Heart left ventricle (tissue), 16 donors: Measurements from ENCODE around the gene NCOA1. TPM values are rescaled to one million over a fixed set of nuclear protein-coding genes. Genes with fewer than 3 reads are reported as not detected.

ENCODE experiments used
- ATAC-seq, 4 donors: fragments of 200-7000 bp; cut with Tn5 transposase; one replicate each; pipeline ENCODE4 v1.9.1; 2020 to 2022; ENCODE audit warnings: moderate library complexity in 4 of 4, mild to moderate bottlenecking in 3 of 4, moderate number of reproducible peaks in 1 of 4
- DNase-seq, 5 donors: peaks; one replicate each; pipeline ENCODE4 v3.0.0-alpha.2; 2020
- H3K27ac ChIP-seq, 12 donors: fragments of 200-600 bp; sonication (generic) in 4 of 12; one replicate each; pipeline versions ENCODE4 v1.5.0 to v1.8.0; 2016 to 2022; ENCODE audit warnings: mild to moderate bottlenecking in 2 of 12
- H3K27me3 ChIP-seq, 9 donors: fragments of 200-600 bp; sonication (generic) in 2 of 9; one replicate each; pipeline versions ENCODE4 v1.5.1 to v1.8.0; 2016 to 2022; ENCODE audit warnings: mild to moderate bottlenecking in 3 of 9
- H3K36me3 ChIP-seq, 9 donors: fragments of 200-600 bp; sonication (generic) in 2 of 9; one replicate each; pipeline versions ENCODE4 v1.5.0 to v1.8.0; 2018 to 2022; ENCODE audit warnings: mild to moderate bottlenecking in 2 of 9
- H3K4me1 ChIP-seq, 12 donors: fragments of 200-600 bp; sonication (generic) in 4 of 12; one replicate each; pipeline versions ENCODE4 v1.5.0 to v1.8.0; 2016 to 2022; ENCODE audit warnings: mild to moderate bottlenecking in 3 of 12
- H3K4me3 ChIP-seq, 12 donors: fragments of 200-600 bp; sonication (generic) in 4 of 12; one replicate each; pipeline versions ENCODE4 v1.5.0 to v1.8.0; 2017 to 2022; ENCODE audit warnings: mild to moderate bottlenecking in 9 of 12, moderate library complexity in 4 of 12
- H3K9me3 ChIP-seq, 12 donors: fragments of 200-600 bp; sonication (generic) in 4 of 12; one replicate each; pipeline versions ENCODE4 v1.5.0 to v1.8.0; 2016 to 2022; ENCODE audit warnings: mild to moderate bottlenecking in 1 of 12
- CTCF ChIP-seq, 12 donors: fragments of 200-600 bp; sonication (generic) in 4 of 12; IDR thresholded peaks; one replicate each; pipeline versions ENCODE4 v1.5.0 to v1.8.0; 2018 to 2022; ENCODE audit warnings: antibody characterized with exemption in 12 of 12, mild to moderate bottlenecking in 5 of 12
- POLR2A ChIP-seq, 2 donors: fragments of 450-650 bp; IDR thresholded peaks; one replicate each; pipeline ENCODE4 v1.6.1; 2017; ENCODE audit warnings: antibody characterized with exemption in 2 of 2, mild to moderate bottlenecking in 2 of 2, moderate library complexity in 2 of 2
- WGBS, 4 donors: extraction: QIAGEN DNeasy Blood & Tissue Kit in 2 of 4; methylation state at CpG; one replicate each; pipeline versions ENCODE4 v1.1.5 to v1.1.7; 2013 to 2018; 5-methylcytosine and 5-hydroxymethylcytosine counted together
- intact Hi-C, 10 donors: fragments of 100-400 bp; cut with DNase I; formaldehyde crosslinking; loops; one replicate each; pipeline versions ENCODE4 v1.11.1 to v1.14.2; 2022
- polyA plus RNA-seq, 2 donors: library from polyadenylated mRNA; stranded (reverse); fragments of 200-250 nt; gene quantifications; one replicate each; pipeline ENCODE4 v1.2.3, GENCODE V29; 2013
- total RNA-seq, 9 donors: library from RNA; depleted of rRNA in 2 of 9; stranded (reverse); fragments of >200 nt in 2 of 9; fragmentation: NEBNext Ultra II Directional in 3 of 9; extraction: Animal tissue kit (Norgen Biotek cat#: 25700) in 3 of 9; gene quantifications; one replicate each; pipeline versions ENCODE4 v1.1.0 to v1.2.4, GENCODE V29; 2016 to 2023
- donor health status: ischemic (EF 13 %, LVEDD 7.1; RV severe dilation, severe dysfunction).
- donor health status: healthy with polysubstance abuse.
- donor health status: DM: no; HTN: yes; CAD: no.
- donor health status: DM: no; HTN: no; CAD: no.
- donor health status: ischemic (EF 25% LVEDD 6.9; RV normal size, moderate dysfunction).
- donor health status: ischemic (EF 25% LVEDD 5.7; RV mildly dilated, moderate dysfunction).
- donor health status: healthy.
- donor health status: DM: yes; HTN: yes; CAD: no.
- donor health status: ischemic (EF 35%, LVEDD 5.7; RV mildly dilated, moderate dysfunction).
- donor health status: nonischemic (EF 11% LVEDD 7.7; RV severe dilation, severe dysfunction).
- donor health status: DM: yes; HTN: yes; CAD: no.
- donor health status: PGD.
- donor health status: ischemic (EF 29% LVEDD 5.4; RV normal size, mild dysfunction).
- donor health status: nonischemic (EF 23%, LVEDD 6.1; RV moderate dilation, normal function).

Gene NCOA1
- total and polyA plus RNA-seq, 11 donors, result 8.5 to 42.3 (median 32.4) TPM

GRCh38 chr2:24491542-24492420 is 727 bp downstream of the NCOA1 start:
- Histone ChIP-seq H3K27ac (peak overlapping the region; percentile 83 to 98 (median 94)), H3K4me1 (peaks cover 5 to 51% (median 32%) of the 10 kb centered on the region in 12 donors), H3K4me3 (peak overlapping the region; percentile 74 to 98 (median 86)), H3K9me3 (no peaks in the 10 kb centered on the region), H3K27me3 (no peaks in the 10 kb centered on the region), H3K36me3 (no peaks in the 10 kb centered on the region)
- intact Hi-C loops, result loop anchor here in 8 of 10 donors (2.0 to 10.0 kb wide), 11 partner anchors 37 to 301 kb away; partner anchors contain the start of genes CENPO (in 2 of the 8) and PTRHD1 (in 2 of the 8)
- ATAC-seq (peak; percentile 37 to 66 (median 56)), DNase-seq (peak; percentile 67 to 87 (median 76))
- 0 to 1% (median 1%) methylated on average over 19 to 100 of the region's 100 CpGs for WGBS, 4 donors
- TF ChIP-seq CTCF (IDR thresholded peaks at IDR 0.05) (peak in 1 of 12 donors; percentile 27), POLR2A (IDR thresholded peaks at IDR 0.05) (peak in 1 of 2 donors; percentile 25)

GRCh38 chr2:24492421-24493279 is 1.6 kb downstream of the NCOA1 start:
- ATAC-seq, result peak in 1 of 4 donors; percentile 12
- 9 to 16% (median 11%) methylated on average over 16 of the region's 16 CpGs for WGBS, 4 donors
- peak overlapping the region; percentile 83 to 98 (median 94) for H3K27ac ChIP-seq
- H3K27me3 ChIP-seq, result no peaks in the 10 kb centered on the region
- peak in 2 of 5 donors; percentile 12 to 20 for DNase-seq
- H3K4me1 ChIP-seq, result peaks cover 5 to 60% (median 32%) of the 10 kb centered on the region in 12 donors
- peak overlapping the region; percentile 74 to 98 (median 86) for H3K4me3 ChIP-seq
- no peak for TF ChIP-seq CTCF (IDR thresholded peaks at IDR 0.05)
- no peak for TF ChIP-seq POLR2A (IDR thresholded peaks at IDR 0.05)
- intact Hi-C loops, result loop anchor here in 6 of 10 donors (5.0 to 10.0 kb wide), 7 partner anchors 55 to 300 kb away; partner anchors contain the start of genes CENPO (in 1 of the 6) and PTRHD1 (in 1 of the 6)
- H3K36me3 ChIP-seq, result no peaks in the 10 kb centered on the region
- no peaks in the 10 kb centered on the region for H3K9me3 ChIP-seq

GRCh38 chr2:24493713-24494112 is 2.7 kb downstream of the NCOA1 start:
- no peaks in the 10 kb centered on the region for H3K27me3 ChIP-seq
- no peaks in the 10 kb centered on the region for H3K9me3 ChIP-seq
- peak overlapping the region in 3 of 12 donors; percentile 61 to 94 (median 94) for H3K27ac ChIP-seq
- intact Hi-C loops, result loop anchor here in 6 of 10 donors (5.0 to 10.0 kb wide), 7 partner anchors 56 to 299 kb away; partner anchors contain the start of genes CENPO (in 1 of the 6) and PTRHD1 (in 1 of the 6)
- H3K4me1 ChIP-seq, result peaks cover 5 to 71% (median 39%) of the 10 kb centered on the region in 12 donors
- DNase-seq (no peak), ATAC-seq (no peak)
- no peaks in the 10 kb centered on the region for H3K36me3 ChIP-seq
- TF ChIP-seq CTCF (IDR thresholded peaks at IDR 0.05) (no peak), POLR2A (IDR thresholded peaks at IDR 0.05) (no peak)
- peak overlapping the region in 9 of 12 donors; percentile 74 to 98 (median 89) for H3K4me3 ChIP-seq
- 52 to 74% (median 66%) methylated on average over 1 of the region's 1 CpG for WGBS, 4 donors
